Endometrial microvascular endothelial cells (primary cell): ENCODE measurements around the gene DAGLB. TPM values are rescaled to one million over a fixed set of nuclear protein-coding genes. Genes with fewer than 3 reads are reported as not detected.
"Not testable (repeated sequence)": the region's sequence is repeated elsewhere in the genome, so short reads cannot be mapped to it uniquely, and the experiment has no call there.

Experiments used
- in situ Hi-C: cut with HindIII; loops from 2 replicates; pipeline ENCODE4 v1.10.0; 2017; ENCODE audit warnings: low sequenced_read_pairs, low pct_unique_long_range_greater_than_20kb; ENCODE audit errors: inconsistent ontology term
- total RNA-seq: library from RNA; depleted of rRNA; stranded (reverse); fragments of >200 nt; gene quantifications from one replicate; pipeline ENCODE4 v1.2.3, GENCODE V29; 2015; ENCODE audit errors: inconsistent ontology term

DAGLB gene
- total RNA-seq, 1 donor from 2014 or later = 19.2 TPM

DNA sequence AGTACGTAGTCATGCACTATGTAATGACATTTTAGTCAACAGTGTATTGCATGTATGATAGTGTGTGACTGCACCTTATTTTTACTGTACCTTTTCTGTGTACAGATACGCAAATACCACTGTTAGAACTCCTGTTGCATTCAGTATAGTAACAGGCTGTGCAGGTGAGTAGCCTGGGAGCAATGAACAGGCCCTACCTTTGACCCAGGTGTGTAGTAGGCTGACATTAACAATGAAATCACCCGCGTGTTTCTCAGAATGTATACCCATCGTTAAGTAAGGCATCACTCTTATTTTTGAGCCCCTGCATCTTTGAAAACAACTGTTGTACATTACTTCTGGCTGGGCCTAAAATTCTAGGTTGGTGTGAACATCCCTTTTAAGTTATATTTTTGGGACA is 41.6 kb downstream of the DAGLB start:
- in situ Hi-C loops = no loop called here

DNA sequence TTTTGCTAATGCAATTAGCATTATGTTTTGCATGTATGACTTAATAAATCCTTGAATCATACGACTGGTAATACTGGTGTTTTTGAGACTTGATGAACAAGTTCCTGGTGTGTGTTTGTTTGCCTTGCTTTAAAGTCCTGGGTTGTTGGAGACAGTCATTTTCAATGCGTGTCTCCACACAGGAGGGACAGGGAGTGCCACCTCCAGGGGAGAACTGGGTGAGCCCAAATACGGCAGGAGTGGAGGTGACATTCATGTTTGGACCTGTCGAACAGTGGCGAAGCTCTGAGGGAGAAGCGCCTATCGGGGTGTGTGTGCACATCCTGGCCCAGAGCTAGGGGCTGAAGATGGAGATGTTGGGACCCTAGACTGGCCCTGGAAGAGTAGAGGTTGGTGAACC is 43.8 kb downstream of the DAGLB start:
- in situ Hi-C loops = no loop called here

DNA sequence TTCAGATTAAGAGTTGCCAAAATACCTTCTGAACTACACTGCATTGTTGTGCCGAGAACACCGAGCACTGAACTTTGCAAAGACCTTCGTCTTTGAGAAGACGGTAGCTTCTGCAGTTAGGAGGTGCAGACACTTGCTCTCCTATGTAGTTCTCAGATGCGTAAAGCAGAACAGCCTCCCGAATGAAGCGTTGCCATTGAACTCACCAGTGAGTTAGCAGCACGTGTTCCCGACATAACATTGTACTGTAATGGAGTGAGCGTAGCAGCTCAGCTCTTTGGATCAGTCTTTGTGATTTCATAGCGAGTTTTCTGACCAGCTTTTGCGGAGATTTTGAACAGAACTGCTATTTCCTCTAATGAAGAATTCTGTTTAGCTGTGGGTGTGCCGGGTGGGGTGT is 45.0 kb downstream of the DAGLB start:
- in situ Hi-C loops = no loop called here

DNA sequence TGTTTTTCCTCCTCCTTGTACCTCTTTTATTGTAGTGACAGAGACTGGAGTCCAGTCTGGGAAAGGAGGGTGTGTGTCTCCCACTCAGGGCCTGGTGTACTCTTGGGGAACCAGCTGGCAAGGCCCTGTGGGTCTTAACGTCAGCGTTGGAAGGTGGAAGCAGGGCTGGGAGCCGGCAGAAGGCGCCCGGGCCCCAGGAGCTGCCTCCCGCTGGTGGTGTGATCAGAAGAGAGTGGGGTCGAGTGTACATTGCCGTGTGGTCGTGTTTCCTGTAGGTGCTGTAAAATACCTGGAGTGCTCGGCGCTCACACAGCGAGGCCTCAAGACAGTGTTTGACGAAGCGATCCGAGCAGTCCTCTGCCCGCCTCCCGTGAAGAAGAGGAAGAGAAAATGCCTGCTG is 45.7 kb downstream of the DAGLB start:
- in situ Hi-C loops = no loop called here

DNA sequence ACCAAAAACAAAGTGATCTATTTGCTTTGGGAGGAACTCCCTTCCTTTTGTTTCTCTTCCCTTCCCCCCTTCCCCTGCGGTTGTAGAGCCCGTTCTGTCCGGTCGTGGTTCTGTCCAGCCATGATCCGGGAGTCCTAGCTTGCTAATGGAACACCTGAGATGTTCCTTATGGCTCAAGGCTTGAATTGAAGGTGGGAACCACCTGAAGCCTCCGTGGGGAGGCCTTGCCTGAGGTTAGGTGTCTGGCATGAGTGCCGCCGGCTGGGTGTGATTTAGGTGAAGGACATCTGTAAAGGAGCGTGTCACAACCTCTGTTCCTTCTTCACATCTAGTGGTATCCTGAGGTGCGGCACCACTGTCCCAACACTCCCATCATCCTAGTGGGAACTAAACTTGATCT is 46.2 kb downstream of the DAGLB start:
- in situ Hi-C loops = no loop called here

DNA sequence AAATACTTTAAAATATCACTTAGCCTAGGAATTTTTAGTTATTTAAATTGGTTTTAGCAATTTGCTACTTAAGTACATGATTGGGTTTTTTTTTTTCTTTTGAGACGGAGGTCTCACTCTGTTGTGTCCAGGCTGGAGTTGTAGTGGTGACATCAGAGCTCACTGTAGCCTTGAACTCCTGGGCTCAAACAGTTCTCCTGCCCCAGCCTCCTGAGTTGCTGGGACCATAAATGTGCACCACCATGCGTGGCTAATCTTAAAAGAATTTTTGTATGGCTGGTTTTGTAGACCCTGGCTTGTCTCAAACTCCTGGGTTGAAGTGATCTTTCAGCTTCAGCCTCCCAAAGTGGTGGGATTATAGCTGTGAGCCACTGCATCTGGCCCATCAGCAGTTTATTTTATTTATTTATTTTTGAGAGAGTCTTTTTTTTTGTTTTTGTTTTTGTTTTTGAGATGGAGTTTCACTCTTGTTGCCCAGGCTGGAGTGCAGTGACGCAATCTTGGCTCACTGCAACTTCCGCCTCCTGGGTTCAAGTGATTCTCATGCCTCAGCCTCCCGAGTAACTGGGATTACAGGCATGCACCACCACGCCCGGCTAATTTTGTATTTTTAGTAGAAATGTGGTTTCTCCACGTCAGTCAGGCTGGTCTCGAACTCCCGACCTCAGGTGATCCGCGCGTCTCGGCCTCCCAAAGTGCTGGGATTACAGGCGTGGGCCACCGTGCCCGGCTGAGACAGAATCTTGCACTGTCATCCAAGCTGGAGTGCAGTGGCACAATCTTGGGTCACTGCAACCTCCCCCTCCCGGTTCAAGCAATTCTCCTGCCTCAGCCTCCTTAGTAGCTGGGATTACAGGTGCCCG is 47.3 kb downstream of the DAGLB start:
- in situ Hi-C loops = not testable (repeated sequence)

DNA sequence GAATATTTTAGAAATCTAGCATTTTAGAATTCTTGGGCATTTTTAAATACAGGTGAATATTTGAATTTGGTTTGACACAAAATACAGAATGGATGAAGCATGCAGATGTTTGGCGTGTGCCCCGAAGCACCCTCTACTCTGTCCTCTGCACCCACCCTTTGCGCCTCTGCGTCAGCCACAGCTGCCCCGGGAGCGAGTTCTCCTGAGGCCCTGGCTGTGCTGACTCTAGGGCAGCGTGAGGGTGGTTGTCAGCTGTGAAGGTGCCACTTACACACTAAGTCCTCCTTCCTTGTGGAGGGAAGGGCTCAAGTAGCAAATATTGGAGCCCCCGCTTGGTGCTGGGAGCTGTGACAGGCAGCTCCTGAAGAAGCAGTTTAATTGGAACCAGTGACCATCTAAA is 48.4 kb downstream of the DAGLB start:
- in situ Hi-C loops = no loop called here

DNA sequence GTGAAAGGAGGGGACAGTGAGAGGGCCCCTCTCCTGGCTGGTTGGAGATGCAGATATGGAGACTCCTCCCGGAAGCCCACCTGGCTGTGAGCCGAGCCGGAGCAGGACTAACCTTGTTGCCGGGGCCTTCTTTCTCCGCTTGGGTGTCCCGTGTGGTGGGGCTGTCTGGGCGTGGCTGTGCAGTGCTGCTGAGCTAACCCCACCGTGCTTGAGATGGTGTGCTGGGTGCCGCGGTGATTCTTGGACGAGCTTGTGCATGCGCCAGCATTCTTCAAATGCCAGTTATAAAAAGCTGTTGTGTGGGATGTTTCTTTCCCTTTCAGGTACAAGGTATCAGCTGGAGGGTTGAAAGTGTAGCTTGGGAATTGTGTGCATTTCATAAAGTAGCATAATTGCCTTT is 48.8 kb downstream of the DAGLB start:
- in situ Hi-C loops = no loop called here

DNA sequence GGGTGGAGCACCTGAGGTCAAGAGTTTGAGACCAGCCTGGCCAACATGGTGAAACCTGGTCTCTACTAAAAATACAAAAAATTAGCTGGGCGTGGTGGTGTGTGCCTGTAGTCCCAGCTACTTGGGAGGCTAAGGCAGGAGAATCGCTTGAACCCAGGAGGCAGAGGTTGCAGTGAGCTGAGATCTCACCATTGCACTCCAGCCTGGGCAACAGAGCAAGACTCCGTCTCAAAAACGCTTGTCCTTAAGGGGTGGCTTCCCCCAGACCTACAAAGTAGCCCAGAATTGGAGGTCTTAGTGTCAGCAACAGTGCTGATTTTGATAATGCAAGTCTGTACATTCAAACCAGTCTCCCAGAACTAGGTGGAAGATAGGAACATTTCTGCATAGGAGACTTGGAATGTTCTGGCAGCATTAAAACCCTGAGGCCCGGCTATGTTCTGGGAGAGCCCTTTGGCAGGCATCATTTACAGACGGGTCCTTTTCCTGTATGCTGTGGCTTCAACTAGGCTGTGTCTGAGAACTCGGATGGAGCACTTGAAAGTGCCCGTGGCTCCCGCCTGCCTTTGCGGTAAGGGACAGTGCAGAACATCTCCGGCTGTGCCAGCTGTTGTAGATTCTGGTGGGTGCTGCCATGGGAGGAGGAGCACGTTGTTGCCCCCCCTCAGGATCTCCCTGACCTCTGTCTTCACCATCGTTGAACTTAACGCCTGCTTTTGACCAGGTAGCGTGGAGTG is 49.8 kb downstream of the DAGLB start:
- in situ Hi-C loops = not testable (repeated sequence)

DNA sequence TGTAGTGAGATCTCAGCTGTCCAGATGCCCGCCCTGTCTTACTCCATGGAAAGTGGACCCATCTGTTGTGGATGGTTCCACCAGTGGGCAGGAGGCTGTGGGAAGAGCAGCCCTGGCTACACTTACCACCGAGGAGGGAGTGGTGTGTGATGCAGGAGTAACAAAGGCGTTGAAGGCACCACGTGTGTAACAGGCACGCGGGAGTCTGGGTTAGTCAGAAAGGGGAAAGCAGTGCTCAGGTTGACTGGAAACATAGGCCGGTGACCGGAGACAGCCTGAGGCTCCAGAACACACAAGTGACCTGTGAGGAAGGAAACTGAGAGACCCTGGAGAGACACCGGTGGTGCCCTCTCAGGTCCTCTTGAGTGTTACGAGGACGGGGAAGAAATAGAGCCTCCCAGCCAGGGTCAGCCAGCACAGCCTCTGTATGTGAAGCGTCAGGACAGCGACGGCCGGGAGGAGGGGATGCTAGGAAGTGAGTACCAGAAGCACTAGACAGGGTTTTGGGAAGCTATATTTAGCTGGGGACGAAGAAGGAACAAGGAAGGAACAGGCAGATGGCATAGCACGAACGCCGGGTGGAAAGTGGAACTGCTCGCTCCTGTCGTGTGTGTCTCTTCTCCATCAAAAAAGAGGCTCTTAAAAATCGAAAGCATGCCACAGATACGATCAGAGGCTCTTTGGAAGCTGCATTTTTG is 51.7 kb downstream of the DAGLB start:
- in situ Hi-C loops = no loop called here

DNA sequence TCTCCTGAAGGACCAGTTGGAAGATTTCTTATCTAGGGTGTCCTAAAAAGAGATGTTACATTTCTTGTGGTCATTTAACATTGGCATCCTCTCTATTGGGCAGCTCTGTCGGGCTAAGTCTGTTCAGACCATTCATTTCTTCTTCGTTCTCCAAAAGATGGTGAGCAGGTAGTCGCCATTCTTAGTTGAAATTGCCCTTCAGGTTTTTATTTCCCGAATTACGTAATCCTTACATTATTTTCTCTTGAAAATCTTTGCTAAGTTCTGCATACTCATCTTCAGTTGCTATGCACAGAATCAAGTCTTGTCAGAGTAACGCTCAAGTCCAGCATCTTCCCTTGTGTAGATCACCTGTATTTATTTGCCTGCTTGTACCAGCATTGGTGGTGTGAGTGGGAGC is 53.6 kb downstream of the DAGLB start:
- in situ Hi-C loops = no loop called here

DNA sequence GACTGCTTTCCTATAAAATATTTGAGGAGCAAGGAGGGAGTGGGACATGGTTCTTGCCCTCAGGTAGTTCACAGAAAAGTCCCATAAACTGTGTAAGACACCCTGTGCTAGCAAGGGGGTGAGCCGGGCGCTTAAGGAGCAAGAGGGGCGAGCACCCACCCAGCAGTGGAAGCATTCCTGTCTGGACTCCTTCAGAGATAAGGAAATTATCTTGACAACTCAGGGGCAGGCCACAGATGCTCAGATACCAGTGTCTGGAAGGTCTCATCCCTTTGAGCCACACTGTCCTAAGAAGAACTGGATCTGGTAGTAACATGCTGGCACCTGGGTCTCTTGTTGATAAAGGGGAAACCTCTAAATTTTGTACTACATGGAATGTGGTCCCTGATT is 54.1 kb downstream of the DAGLB start:
- in situ Hi-C loops = no loop called here

DNA sequence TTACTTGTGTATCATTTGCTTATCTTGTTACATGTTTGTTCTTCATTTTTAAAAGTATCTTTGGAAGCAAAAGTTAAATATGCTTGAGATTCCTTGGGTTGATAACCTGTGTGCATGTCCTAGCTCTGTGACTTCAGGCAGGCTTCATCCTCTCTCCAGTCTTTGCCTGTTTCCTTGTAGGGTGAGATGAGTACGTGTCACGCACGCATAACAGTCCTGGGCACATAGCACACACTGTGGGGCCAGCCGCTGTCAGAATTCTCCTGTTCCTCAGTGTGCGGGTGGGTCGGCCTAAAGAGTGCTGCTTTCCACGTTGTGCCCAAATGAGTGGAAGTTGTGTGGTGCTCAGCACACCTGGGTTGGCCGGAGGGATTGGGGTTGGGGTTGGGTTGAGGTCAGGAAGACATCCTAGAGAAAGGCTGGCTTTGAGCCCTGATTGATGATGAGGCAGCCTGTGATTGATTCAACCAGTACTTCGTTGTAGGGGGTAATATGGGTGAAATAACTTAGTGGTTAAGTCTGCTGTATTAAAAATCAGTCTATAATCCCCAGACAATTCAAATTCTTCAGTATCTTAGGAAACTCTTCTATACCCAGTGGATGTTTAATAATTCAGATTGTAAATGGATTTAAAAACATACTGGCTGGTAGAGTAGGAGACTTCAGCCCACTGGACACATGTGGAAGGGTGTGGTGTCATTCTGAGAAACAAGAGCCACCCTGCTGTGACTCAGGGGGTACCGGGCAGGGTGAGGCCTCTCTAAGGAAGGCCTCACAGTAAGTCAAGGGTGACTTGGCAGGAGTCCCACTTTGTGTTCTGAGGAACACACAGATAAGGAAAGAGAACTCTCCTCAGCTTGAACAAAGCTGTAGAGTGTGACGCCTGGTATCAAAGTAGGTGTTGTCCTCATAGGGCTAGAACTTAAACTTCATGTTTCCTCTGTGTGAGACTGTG is 54.8 kb downstream of the DAGLB start:
- in situ Hi-C loops = no loop called here

DNA sequence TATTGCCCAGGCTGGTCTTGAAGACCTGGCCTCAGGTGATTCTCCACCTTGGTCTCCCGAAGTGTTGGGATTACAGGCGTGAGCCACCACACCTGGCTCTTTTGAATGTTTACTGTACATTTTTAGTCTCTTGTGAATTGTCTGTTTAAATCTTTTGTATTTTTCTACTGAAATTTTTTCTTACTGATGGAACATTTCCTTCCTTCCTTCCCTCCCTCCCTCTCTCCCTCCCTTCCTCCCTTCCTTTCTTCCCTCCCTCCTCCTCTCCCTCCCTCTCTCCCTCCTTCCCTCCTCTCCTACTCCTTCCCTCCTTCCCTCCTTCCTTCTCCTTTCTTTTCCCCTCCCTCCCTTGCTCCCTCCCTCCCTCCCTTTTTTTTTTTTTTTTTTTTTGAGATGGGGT is 58.0 kb downstream of the DAGLB start:
- in situ Hi-C loops = no loop called here

DNA sequence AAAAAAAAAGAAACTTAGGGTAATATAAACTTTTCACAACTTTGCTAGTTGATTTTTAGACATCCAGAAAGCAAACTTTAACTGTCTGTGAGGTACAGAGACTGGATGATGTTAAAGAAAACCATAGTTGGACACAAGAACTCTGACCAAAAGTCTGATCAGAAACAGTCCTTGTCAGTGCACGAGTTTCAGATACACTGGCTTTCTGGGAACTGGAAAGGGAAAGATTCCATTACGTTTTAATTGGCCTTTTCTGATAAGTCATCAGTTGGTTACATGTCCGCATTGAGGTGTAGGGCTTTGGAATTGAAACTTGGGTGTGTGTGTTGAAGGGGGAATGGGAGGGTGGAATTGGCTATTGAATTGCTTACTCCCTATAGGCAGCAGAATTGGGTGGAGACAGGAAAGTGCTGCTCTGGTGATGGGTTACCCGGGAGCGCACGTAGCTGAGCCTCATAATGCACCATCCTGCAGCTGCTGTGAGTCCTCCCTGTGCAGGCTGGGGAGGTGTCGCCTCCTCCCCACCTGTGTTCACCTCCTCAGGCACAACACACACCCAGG is 59.9 kb downstream of the DAGLB start:
- in situ Hi-C loops = no loop called here

DNA sequence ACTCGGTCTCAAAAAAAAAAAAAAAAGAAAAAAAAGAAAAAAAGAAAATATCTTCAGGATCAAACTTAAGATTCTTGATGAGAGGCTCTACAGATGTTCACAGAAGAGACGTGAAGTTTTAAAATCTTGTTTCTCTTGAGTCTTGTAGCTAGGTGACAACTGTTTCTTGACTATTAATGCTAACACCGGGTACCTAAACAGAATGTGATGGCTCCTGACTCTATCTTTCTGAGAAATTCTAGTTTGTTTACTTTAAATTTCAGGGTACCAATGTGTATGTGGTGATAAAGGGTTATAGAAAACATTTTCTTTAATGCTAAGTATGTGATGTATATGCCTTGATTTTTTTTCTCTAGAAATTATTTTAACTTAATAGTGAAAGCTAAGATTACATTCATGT is 61.0 kb downstream of the DAGLB start:
- in situ Hi-C loops = no loop called here

DNA sequence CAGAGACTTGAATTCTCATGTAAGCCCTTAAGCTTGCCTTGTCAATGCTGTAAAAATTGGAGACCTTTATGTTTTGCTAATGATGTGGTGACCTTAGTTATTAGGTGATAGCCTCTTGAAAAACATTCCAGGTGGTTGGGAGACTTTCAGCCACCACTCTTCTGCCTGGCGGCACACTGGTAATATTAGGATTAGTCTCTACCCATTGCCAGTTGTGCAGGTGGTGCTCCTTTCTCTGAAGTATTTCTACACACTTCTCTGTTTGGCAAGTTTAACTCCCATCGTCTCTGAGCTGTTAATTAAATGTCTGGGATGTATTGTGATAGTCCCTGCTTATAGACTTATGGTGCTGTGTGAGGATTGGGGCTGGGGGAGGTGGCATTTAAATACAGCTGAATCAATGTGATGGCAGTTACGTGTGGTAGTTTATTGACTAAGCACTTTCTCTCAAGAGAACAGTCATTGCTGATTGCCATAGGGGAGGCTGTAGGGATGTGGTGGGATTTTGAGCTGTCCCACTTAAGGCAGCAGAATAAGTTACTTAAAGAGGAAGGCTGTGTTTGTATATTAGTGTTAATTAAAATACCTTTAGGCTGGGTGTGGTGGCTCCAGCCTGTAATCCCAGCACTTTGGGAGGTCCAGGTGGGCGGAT is 61.7 kb downstream of the DAGLB start:
- in situ Hi-C loops = no loop called here
